GM12801 (cell line): ENCODE data around the gene RAPGEF6.

Experiments used
- TF ChIP-seq, protein P1 (sequence below): IDR thresholded peaks from one replicate; pipeline ENCODE4 v1.5.1; 2011; ENCODE audit warnings: control low read depth; ENCODE audit not compliant: insufficient read length; ENCODE audit errors: extremely low read depth

Gene RAPGEF6, protein sequence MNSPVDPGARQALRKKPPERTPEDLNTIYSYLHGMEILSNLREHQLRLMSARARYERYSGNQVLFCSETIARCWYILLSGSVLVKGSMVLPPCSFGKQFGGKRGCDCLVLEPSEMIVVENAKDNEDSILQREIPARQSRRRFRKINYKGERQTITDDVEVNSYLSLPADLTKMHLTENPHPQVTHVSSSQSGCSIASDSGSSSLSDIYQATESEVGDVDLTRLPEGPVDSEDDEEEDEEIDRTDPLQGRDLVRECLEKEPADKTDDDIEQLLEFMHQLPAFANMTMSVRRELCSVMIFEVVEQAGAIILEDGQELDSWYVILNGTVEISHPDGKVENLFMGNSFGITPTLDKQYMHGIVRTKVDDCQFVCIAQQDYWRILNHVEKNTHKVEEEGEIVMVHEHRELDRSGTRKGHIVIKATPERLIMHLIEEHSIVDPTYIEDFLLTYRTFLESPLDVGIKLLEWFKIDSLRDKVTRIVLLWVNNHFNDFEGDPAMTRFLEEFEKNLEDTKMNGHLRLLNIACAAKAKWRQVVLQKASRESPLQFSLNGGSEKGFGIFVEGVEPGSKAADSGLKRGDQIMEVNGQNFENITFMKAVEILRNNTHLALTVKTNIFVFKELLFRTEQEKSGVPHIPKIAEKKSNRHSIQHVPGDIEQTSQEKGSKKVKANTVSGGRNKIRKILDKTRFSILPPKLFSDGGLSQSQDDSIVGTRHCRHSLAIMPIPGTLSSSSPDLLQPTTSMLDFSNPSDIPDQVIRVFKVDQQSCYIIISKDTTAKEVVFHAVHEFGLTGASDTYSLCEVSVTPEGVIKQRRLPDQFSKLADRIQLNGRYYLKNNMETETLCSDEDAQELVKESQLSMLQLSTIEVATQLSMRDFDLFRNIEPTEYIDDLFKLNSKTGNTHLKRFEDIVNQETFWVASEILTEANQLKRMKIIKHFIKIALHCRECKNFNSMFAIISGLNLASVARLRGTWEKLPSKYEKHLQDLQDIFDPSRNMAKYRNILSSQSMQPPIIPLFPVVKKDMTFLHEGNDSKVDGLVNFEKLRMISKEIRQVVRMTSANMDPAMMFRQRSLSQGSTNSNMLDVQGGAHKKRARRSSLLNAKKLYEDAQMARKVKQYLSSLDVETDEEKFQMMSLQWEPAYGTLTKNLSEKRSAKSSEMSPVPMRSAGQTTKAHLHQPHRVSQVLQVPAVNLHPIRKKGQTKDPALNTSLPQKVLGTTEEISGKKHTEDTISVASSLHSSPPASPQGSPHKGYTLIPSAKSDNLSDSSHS (N-terminal part only)

DNA sequence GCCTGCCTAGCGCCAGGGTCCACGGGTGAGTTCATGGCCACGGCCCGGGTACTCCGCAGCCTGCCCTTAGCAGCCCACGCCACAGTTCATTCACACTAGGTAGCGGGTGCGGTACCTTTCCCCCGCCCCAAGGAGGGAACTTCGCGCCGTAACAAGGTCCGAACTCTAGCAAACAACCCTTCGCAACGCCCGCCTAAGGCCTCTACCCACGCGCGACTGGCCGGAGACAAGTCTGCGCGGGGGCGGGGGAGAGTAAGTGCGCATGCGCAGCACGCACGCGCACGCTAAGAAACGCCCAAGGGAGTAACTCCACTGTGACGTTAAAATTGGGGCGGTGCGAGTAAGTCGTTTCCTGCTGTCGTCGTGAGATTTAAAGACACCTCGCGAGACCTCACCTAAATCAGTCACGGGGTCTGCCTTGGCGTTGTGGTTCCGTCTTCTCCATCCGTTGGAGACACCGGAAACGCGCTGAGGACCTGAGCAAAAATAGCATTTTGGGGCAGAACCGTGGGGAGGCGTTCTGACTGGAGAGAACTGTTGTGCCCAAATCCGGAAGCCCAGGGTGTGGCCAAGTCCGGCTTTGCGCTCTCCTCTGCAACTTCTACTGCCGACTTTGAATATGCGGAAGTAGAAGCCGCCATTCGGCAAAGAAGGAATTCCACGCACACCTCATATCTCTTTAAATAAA lies at the start of gene RAPGEF6:
Gene RAPGEF6 (minus strand): TSS at position 234 of the 688 bp plus-strand sequence. CDS start 199 bp downstream, at position 35.
- TF ChIP-seq, protein P1, sequence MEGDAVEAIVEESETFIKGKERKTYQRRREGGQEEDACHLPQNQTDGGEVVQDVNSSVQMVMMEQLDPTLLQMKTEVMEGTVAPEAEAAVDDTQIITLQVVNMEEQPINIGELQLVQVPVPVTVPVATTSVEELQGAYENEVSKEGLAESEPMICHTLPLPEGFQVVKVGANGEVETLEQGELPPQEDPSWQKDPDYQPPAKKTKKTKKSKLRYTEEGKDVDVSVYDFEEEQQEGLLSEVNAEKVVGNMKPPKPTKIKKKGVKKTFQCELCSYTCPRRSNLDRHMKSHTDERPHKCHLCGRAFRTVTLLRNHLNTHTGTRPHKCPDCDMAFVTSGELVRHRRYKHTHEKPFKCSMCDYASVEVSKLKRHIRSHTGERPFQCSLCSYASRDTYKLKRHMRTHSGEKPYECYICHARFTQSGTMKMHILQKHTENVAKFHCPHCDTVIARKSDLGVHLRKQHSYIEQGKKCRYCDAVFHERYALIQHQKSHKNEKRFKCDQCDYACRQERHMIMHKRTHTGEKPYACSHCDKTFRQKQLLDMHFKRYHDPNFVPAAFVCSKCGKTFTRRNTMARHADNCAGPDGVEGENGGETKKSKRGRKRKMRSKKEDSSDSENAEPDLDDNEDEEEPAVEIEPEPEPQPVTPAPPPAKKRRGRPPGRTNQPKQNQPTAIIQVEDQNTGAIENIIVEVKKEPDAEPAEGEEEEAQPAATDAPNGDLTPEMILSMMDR: no peak

DNA sequence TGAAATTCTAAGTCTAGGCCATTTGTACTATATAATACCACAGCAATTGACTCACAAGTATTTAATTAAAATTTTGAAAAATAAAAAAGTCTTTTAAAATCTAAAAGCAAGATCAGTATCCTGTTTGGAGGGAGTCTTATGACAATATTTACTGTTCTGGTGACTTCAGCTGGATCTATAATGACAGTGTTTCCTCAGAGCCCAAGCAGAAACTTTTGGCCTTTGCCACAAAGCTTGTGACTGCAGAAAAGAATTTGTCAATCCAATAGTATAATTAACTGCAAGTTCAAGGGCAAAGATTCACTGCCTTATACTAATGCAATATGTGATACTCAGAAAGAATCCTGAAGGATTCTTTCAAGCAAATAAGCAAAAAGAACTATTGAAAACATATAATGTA lies 49.6 kb upstream of the RAPGEF6 start:
- TF ChIP-seq, protein P1: no peak

DNA sequence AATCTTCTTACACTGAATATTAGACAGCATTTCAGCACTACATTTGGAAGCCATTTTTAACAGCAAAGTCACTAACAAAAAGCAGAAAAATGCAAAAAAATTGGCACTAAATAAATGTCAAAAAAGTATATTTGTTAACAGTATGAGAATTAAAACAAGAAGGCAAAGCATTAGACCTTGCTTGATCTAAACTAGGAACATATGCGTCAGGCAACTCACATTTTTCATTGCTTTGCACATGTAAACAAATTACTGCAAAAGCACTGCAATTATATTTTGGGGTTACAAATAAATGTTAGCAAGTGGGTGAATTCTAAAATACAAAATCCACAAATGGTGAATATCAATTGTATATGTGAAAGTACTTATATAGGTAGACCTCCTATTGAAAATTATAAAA lies 49.0 kb upstream of the RAPGEF6 start:
- TF ChIP-seq, protein P1: no peak

DNA sequence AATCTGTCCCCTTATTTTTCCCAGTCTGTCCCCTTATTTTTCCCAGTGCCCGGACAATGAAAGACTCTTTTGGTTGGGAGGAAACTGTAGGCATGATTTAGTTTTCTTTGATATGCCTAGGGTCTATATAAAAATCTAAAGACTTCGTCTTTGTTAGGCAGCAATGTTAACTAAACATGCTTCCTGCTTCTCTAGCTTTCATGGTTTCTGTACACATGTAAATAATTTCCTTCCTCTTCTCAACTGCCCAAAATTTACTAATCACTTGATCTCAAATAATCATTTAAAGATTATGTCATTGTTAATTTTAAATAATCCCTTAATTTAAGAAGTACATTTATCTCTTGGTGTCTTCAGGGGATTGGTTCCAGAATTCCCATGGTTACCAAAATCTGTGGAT lies 47.8 kb upstream of the RAPGEF6 start:
- TF ChIP-seq, protein P1: no peak

DNA sequence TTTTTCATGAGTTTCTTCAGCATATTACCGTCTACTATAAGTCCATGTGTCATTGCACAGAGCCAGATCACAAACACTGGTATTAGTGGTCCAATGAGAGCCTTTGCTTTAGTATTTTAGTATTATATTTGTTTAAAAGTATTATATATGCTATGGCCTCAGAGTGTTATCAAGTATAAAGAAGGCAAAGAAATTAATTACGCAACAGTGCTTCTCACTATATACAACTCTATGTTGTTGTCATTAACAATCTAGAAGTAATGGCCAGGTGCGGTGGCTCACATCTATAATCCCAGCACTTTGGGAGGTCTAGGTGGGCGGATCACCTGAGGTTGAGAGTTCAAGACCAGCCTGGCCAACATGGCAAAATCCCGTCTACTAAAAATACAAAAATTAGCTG lies 47.1 kb upstream of the RAPGEF6 start:
- TF ChIP-seq, protein P1: no peak

DNA sequence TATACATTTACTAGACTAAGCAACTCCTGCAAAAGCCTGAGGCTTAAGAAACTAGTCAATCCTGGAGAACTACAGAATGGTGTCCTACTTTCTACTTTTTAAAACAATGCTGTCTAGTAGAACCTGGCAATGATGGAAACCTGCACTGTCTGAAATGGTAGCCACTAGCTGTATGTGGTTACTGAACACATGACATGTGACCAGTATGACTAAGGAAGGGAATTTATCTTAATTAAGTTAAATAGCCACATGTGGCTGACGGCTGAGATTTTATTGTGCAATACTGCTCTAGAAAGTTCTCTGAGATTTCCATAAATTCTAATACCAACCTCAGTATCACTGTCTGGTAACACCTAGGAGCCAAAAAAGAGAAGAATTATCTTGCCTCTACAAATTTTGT lies 44.9 kb upstream of the RAPGEF6 start:
- TF ChIP-seq, protein P1: no peak
